Retinal pigment epithelial cell (primary cell): ENCODE results near the gene TMEM245.

Experiments used
- DNase-seq: peaks from one replicate; pipeline ENCODE4 v3.0.0-alpha.2; 2010; ENCODE audit warnings: low read depth
- H3K4me3 ChIP-seq: 2 replicates; pipeline ENCODE4 v1.5.1; 2011; ENCODE audit warnings: mild to moderate bottlenecking, low read length, control low read depth, moderate library complexity
- TF ChIP-seq, protein P1 (sequence below): conservative IDR thresholded peaks from 2 replicates; pipeline ENCODE4 v1.5.1; 2011; ENCODE audit warnings: low read depth, low read length, control low read depth, inconsistent platforms

Gene TMEM245

GRCh38 chr9:109107402-109108240 is 12.1 kb downstream of the TMEM245 start:
- DNase-seq, result no peak
- TF ChIP-seq, protein P1, sequence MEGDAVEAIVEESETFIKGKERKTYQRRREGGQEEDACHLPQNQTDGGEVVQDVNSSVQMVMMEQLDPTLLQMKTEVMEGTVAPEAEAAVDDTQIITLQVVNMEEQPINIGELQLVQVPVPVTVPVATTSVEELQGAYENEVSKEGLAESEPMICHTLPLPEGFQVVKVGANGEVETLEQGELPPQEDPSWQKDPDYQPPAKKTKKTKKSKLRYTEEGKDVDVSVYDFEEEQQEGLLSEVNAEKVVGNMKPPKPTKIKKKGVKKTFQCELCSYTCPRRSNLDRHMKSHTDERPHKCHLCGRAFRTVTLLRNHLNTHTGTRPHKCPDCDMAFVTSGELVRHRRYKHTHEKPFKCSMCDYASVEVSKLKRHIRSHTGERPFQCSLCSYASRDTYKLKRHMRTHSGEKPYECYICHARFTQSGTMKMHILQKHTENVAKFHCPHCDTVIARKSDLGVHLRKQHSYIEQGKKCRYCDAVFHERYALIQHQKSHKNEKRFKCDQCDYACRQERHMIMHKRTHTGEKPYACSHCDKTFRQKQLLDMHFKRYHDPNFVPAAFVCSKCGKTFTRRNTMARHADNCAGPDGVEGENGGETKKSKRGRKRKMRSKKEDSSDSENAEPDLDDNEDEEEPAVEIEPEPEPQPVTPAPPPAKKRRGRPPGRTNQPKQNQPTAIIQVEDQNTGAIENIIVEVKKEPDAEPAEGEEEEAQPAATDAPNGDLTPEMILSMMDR, result no peak
- H3K4me3 ChIP-seq, result no peak overlapping the region

DNA sequence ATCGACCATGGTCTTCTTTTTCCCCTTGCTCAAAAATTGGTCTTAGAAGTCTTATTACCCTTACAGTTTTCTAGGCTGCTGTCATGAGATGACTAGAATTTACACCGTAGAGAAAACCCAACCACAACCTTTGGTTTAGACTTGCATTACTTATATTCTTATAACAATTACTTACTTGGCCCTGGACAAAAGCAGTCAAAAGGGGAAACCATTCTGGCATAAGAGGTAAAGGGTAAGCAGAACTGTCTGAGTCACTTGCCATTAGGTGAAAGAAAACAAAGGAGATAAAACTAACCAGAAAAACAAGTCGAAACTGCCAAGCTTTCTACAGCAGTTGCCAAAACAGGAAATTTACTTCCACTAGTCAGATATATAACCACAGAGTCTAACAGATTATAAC is 17.9 kb downstream of the TMEM245 start:
- H3K4me3 ChIP-seq, result no peak overlapping the region
- DNase-seq, result peak; percentile 50
- TF ChIP-seq, protein P1, result no peak

GRCh38 chr9:109101202-109101595 is 18.5 kb downstream of the TMEM245 start:
- TF ChIP-seq, protein P1, result no peak
- H3K4me3 ChIP-seq, result no peak overlapping the region
- DNase-seq, result no peak

- DNase-seq, result no peak
- TF ChIP-seq, protein P1, result no peak
- no peak overlapping the region for H3K4me3 ChIP-seq
Observed at GRCh38 chr9:109100543-109101201, 19.1 kb downstream of the TMEM245 start.

DNA sequence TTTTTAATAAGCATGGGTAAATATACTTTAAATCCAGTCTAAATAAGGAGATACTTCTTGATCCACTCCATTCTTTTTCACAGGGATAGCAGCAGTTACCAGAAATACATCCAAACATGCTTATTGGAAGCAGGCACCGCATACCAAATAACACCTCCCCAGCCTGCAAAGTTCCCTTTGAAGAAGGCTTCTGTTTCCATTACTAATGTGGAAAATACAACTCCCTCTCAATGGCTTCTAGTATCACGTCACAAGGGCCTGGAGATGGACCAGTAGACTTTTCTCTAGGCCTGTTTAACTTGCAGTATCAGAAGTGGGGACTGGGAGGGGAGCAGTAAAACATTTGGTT is 20.8 kb downstream of the TMEM245 start:
- no peak for DNase-seq
- H3K4me3 ChIP-seq, result no peak overlapping the region
- TF ChIP-seq, protein P1, result no peak

GRCh38 chr9:109098171-109098959 is 21.4 kb downstream of the TMEM245 start:
- TF ChIP-seq, protein P1, result peak; percentile 56
- no peak overlapping the region for H3K4me3 ChIP-seq
- peak; percentile 87 for DNase-seq
